GM21619 (cell line): ENCODE data around the gene UBAP1.
"Not testable (repeated sequence)": the region's sequence is repeated elsewhere in the genome, so short reads cannot be mapped to it uniquely, and the experiment has no call there.

Experiments used
- ATAC-seq: cut with Tn5 transposase; IDR thresholded peaks from one replicate; pipeline ENCODE4 v1.9.1; 2021; ENCODE audit not compliant: unreplicated experiment

UBAP1 gene

DNA sequence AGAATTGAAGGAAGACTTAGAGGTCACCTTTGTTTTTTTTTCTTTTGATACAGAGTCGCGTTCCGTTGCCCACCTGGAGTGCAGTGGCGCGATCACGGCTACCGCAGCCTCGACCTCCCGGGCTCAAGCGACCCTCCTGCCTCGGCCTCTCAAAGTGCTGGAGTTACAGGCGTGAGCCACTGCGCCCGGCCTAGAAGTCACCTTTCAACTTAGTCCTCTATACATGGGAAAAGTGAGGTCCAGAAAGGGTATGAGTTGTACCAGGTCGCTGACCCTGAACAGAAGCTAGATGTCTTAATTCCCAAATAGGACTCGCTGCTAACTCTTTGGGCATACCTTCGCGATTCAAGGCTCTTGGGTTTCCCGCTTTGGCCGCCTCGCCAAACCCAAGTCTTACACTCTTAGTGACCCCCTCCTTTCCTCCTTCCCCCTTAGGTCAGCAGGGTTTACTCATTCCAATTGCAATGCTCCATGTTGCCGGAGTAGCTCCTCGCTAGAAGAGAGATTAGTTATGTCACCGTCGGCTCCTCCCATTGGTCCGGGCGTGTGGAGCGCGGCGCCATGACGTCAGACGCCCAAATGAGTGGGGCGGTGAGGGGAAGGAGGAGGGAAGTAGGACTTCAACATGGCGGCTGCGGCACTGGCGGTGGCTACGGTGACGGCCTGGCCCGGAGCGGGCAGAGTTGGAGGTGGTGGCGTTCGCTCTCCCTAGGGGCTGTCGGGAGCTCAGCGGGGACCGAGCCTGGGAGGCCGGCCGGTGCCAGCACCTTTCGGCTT lies at the start of gene UBAP1:
Gene UBAP1, plus strand, starts transcription at position 608 of the 777 bp plus-strand sequence. CDS start 41,872 bp downstream, outside the sequence.
- peak; percentile 100 for ATAC-seq

DNA sequence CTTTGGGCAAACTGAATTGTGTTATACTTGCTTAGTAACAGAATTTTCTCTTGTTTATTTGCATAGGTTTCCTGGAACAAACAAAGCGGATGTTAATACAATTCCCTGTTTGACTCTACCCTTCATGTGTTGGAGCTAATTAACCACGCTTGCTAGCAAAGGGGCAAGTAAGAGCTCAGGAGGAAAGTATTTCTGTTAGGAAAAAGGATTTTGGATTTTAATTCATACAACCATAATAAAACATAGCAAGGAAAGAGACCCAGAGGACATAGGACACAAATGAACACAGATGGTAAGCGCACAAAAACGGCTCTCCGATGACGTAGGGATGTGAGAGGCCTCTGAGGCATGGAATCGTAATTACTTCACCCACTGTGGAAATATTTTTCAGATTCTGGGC lies 47.3 kb upstream of the UBAP1 start:
- no peak for ATAC-seq

DNA sequence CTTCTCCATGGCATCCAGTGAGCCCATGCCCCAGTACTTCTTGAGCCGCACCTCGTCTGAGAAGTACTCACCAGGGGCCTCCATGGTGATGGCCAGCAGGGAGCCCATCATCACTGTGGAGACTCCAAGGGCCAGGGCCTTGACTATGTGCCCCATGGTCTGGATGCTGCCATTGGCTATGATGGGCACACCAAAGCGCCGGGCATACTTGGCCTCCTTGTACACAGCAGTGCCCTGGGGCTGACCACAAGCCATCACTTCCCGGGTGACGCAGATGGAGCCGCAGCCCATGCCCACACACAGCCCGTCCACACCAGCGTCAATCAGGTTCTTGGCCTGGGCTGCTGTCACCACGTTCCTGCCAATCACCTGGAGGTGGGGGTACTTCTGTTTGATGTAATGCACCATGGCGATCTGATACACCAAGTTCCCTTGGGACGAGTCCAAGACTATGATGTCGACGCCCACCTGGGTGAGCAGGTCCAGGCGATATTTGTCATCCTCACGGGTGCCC lies 45.4 kb upstream of the UBAP1 start:
- no peak for ATAC-seq

DNA sequence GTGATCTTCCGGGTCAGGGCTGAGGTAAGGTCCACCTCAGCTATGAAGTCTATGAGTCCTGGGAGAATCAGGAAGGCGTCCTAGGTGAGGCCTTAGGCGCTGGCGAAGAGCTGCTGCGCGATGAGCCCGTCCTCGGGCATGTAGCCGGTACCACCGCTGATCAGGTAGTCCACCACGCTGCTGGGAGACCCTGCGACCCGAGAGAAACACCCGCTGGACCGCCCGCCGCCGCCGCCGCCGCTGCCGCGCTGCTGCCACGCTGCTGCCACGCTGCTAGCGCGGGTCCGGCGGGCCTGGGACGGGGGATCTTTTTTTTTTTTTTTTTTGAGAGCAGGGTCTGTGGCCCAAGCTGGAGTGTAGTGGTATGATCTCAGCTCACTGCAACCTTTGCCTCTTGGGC lies 44.3 kb upstream of the UBAP1 start:
- ATAC-seq: no peak

DNA sequence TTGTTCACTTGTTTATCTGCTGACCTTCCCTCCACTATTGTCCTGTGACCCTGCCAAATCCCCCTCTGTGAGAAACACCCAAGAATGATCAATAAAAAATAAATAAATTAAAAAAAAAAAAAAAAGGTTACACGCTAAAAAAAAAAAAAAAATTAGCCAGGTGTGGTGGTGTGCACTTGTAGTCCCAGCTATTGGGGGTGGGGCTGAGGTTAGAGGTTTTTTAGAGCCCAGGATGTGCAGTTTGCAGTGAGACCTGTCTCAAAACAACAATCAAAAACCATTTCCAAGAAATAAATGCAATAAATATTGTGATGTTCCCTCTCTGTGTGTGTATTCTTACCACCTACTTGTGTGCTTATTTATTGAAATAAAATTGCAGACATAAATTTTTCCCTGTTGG lies 40.2 kb upstream of the UBAP1 start:
- not testable (repeated sequence) for ATAC-seq

DNA sequence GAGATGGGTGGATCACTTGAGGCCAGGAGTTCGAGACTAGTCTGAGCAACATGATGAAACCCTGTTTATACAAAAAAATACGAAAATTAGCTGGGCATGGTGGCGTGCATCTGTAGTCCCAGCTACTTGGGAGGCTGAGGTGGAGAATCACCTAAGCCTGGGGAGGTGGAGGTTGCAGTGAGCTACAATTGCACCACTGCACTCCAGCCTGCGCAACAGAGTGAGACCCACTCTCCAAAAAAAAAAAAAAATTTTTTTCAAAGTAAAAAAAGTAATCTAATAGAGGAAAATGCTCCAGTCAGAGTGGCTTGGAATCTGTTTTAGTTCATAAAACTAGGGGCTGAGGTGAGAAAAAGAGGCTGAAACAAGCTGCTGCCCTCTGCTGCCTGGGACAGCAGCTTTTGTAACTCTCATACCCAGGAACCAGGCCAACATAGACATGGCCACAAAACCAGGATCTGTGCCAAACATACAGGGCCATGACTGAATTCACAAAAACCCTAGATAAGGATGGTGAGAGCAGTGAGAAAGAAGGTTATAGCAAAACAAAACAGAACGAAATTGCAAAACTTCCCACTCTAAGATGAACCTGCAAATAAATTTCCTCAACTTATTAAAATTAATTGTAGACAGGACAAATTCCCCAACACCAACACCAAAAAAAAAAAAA lies 39.2 kb upstream of the UBAP1 start:
- no peak for ATAC-seq

DNA sequence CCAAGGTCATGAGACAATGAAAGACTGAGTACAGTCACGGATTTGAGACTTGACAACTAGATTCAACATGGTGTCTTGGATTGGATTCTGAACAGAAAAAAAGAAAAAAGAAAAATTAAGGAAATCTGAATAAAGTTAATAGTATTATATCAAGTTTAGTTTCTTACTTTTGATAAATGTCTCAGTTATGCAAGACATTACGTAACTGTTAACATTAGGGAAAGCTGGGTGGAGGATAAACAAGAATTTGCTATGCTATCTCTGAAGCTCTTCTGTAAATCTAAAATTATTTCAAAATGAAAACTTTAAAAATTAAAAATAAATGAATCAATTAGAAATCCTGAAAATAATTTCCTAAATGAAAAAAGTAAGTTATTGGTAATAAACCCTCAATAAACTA lies 38.0 kb upstream of the UBAP1 start:
- no peak for ATAC-seq

DNA sequence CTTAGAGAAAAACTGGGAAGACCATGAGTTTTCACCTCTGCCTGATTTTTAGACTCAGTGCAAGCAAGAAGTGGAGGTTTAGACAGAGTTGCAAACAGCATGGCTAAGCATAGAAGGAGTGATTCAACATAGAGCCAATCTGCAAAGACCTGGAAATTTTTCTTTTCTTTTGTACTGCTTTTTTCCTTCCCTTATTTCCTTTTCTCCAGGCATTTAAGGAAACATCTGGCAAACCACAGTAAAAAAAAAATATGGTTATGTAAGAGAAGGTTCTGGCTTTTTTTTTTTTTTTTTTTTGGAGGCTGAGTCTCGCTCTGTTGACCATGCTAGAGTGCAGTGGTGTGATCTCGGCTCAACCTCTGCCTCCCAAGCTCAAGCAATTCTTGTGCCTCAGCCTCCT lies 35.7 kb upstream of the UBAP1 start:
- no peak for ATAC-seq

DNA sequence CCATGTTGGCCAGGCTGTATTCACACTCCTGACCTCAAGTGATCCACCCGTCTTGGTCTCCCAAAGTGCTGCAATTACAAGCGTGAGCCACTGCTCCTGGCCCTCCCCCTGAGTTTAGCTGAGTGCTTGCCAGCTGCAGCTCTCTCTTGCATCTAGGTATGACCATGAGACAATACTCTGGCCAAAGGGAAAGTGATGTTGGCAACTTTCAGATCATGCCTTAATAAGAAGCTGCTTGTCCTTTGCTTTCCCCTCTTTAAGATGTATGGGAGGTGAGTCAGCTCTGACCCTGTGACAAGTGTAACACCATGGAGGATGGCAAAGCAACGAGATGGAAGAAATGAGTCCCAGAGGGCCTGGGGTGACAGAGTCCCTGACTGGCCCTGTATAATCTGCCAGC lies 33.7 kb upstream of the UBAP1 start:
- ATAC-seq: no peak

DNA sequence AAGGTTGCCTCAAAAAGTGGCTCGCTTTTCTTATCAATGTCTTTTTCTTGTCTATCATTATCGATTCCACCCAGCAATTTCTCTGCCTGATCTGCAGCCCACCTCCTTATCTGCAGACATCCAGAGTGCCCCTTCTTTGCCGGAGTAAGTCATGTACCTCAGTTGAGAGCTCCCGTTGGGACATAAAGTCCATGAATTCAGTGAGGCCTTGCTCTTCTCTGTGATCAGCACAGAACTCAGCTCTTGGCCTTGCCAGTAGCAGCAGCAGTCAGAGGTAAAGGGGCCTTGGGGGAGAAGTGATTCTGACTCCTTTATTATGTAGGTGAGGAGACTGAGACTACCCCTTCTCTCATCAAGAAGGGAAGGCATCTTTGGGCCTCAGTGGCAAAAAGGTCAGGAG lies 27.4 kb upstream of the UBAP1 start:
- no peak for ATAC-seq

DNA sequence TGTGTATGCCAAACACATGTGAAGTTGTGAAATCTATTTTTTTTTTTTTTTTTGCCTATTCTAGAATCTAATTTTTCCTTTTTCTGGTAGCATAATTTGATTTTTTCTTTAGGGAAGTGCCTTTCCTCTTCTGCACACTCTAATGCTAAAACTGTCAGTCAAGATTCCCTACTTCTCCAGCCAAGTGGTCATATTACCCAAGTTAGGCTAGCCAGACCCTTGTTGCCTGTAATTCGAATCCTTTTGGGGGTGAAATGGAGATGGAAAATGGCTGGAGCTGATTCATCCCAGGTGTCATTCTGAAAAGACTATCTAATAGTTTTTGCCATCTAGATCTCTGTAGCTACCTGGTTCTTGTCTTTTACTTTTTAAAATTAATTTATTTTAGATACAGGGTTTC lies 24.8 kb upstream of the UBAP1 start:
- no peak for ATAC-seq

DNA sequence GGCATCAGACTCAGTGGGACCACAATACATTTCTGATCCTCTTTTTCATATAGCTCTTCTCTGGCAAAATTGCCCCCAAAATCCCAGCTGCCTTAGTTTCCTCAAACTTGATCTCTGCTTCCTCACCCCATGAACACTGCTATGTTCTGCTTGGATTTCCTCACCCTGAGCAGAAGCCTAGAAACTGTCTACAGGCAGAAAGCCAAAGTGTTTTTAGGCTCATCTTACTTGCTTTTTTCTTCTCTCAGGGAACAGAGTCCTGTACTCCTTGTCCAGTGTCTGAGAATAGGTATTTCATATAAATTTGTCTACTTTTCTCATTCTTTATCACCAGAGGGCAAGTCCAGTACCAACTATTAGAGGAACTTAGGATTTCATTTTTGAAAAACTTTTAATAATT lies 21.5 kb upstream of the UBAP1 start:
- ATAC-seq: no peak

DNA sequence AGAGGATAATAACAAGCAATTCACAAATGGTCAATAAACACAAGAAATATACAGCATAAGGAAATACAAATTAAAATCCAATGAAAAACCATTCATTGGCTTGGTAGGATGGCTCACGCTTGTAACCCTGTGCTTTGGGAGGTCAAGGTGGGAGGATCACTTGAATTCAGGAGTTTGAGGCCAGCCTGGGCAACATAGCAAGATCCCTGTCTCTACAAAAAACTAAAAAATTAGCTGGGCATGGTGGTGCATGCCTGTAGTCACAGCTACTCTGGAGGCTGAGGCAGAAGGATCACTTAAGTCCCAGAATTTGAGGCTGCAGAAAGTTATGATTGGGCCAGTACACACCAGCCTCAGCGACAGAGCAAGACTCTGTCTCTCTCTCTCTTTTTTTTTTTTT lies 20.9 kb upstream of the UBAP1 start:
- no peak for ATAC-seq

DNA sequence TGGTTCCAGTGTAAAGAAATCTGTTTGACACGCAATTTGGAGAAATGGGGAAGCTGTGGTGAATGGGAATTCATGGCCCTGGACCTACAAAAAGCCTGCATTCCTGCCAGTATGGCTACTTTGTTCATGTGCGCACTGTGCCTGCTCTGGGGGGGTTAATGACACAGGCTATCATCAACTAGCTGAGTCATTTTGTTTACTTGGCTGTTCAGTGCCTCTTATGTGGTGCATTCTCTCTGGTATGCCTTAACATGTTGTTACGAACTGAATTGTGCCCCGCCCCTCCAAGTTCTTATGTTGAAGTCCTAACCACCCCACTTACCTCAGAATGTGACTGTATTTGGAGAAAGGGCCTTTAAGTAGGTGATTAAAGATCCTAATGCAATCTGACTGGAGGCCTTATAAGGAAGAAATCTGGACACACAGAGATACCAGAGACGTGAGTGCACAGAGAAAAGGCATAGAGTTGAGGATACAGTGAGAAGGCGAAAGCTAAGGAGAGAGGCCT lies 20.4 kb upstream of the UBAP1 start:
- no peak for ATAC-seq

DNA sequence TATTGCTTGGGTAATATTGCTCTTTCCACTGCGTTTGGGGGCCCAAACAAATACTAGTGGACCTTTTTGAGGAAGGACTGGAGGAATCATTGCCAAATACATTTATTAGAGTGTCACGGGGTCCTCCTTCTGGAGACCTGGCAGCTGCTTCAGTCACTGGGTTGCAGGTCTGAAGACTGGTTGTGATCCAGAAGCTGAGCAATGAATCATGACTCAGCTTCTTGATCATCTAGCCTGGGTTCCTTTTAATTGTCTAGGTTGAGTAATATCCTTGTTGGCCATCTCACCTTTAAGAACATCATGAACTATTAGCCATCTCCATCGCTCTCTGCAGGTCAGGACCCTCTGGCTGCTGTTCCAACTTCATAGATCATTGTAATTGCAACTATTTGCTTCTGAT lies 15.4 kb upstream of the UBAP1 start:
- no peak for ATAC-seq

DNA sequence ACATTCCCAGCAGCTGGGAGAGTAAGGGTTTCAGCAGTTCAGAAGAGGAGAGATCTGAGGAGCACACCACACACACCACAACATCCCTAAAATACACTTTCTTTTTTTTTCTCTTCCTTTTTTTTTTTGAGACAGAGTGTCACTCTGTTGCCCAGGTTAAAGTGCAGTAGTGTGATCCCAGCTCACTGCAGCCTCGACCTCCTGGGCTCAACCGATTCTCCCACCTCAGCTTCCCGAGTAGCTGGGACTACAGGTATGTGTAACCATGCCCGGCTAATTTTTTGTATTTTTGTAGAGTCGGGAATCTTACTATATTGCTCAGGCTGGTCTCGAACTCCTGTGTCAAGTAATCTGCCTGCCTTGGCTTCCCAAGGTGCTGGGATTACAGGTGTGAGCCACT lies 9.7 kb upstream of the UBAP1 start:
- ATAC-seq: no peak

DNA sequence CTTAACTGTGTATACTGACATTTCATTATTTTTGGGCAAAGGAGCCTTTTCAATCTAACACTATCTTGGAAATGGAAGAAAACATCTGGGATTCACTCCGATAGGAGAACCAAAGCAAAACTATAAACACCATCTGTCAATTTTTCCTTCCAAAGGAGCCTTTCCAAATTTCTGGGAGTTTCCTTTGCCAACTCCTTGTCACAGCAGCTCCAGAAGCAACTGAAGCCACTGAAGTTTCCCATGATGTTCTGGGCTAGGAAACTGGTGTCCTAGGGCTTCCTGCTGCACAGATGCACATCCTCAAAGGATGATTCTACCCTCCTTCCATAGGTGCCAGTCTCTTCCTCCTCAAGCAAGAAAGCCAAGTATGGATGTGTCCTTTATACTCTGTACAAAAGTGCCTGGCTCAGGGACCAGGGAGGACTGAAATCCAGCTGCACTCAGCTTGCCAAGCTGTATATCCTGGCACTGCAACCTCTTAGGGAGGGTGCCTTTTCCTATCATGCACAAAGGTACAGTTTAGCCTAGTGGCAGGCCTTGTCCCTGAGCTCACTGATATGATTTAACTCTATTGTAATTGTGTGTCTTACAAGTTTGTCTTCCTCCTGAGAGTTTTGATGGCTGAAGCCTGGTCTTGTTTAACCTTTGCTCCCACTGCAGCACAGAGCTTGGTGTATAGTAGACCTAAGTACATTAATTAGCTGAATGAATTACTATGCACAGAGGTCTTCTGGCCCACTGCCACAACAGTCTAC lies 8.4 kb upstream of the UBAP1 start:
- no peak for ATAC-seq

DNA sequence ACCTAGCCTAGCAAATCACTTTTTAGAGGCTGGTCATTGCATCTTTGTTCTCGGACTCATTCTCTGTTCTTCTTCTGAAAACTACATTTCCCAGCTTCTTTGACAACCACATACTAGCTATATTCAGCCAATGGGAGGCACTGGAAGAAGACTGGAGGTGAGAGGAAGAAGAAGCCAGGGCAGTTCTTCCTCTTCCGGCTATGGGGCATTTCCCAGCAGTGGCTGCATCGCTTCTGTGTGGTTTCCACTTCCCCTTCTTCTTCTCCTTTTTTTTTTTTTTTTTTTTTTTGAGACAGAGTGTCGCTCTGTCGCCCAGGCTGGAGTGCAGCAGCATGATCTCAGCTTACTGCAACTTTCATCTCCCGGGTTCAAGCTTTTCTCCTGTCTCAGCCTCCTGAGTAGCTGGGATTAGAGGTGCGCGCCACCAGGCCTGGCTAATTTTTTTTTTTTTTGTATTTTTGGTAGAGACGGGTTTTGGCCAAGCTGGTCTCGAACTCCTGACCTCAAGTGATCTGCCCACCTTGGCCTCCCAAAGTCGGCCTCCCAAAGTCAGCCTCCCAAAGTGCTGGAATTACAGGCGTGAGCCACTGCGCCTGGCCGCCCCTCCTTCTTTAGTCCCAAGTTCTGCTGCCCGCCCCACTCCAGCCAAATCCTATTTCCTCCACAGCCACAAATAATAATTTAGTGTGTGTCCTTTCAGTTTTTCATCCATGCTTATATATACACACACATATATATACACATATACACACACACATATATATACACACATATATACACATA lies 6.9 kb upstream of the UBAP1 start:
- ATAC-seq: no peak

DNA sequence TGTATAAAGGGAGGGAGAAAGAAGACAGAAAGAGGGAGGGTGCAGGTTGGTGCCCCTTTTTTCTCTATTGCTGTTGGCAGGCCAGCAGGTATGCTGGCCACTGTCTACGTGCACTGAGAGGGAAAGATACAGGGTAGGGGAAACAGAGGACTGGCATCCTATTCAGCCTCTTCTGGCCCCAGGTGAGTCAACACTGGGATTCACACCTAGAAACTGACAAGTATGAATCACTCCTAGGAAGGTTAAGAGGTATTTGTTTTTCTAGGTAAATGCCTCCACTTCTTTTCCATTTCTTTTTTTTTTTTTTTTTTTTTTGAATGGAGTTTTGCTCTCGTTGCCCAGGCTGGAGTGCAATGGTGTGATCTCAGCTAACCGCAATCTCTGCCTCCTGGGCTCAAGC lies 2.8 kb upstream of the UBAP1 start:
- ATAC-seq: no peak

DNA sequence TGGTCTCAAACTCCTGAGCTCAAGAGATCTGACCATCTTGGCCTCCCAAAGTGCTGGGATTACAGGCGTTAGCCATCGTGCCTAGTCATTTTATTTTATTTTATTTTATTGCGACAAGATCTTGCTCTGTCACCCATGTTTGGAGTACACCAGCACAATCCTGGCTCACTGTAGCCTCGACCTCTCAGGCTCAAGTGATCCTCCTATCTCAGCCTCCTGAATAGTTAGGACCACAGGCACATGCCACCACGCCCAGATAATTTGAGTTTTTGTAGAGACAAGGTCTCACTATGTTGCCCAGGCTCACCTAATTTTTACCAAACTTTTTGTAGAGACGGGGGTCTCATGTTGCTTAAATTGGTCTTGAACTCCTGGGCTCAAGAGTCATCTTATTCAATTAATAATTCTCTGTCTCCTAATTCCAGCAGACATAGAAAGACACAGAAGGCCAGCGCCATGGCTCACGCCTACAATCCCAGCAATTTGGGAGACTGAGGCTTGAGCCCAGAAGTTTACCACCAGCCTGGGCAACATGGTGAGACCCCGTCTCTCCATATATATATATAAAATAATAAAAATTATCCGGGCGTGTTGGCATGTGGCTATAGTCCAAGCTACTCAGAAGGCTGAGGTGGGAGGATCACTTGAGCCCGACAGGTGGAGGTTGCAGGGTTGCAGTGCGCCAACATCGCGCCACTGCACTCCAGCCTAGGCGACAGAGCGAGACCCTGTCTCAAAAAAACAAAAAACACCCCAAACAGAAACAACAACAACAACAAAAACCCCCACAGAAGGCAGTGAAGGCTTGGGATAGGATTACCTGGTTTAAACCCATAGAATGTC lies 1.0 kb upstream of the UBAP1 start:
- no peak for ATAC-seq
